Measurements from ENCODE around the gene LAMB3. TPM values are rescaled to one million over a fixed set of nuclear protein-coding genes. Genes with fewer than 3 reads are reported as not detected.
A peak's percentile ranks its signal among the peaks of the same experiment; 100 is the strongest.

LAMB3 gene
- total RNA-seq, 4 donors from 2014 or later, result 74.2 to 165 (median 127) TPM

- Histone ChIP-seq H3K27me3 (no peaks in the 10 kb centered on the region), H3K4me1 (peaks cover 70% of the 10 kb centered on the region), H3K9me3 (no peaks in the 10 kb centered on the region), H3K27ac (no peak overlapping the region), H3K36me3 (no peaks in the 10 kb centered on the region), H3K4me3 (no peak overlapping the region)
- no peak for TF ChIP-seq EP300 (IDR thresholded peaks at IDR 0.05)
- peak in 1 of 2 donors; percentile 10 for TF ChIP-seq CTCF (IDR thresholded peaks at IDR 0.05)
- no peak for DNase-seq (ENCODE audit: low spot score in 2 of 2)
- WGBS, result 75% methylated on average over 5 of the region's 5 CpGs
Observed at GRCh38 chr1:209646558-209646957, 5.7 kb downstream of the LAMB3 start.

DNA sequence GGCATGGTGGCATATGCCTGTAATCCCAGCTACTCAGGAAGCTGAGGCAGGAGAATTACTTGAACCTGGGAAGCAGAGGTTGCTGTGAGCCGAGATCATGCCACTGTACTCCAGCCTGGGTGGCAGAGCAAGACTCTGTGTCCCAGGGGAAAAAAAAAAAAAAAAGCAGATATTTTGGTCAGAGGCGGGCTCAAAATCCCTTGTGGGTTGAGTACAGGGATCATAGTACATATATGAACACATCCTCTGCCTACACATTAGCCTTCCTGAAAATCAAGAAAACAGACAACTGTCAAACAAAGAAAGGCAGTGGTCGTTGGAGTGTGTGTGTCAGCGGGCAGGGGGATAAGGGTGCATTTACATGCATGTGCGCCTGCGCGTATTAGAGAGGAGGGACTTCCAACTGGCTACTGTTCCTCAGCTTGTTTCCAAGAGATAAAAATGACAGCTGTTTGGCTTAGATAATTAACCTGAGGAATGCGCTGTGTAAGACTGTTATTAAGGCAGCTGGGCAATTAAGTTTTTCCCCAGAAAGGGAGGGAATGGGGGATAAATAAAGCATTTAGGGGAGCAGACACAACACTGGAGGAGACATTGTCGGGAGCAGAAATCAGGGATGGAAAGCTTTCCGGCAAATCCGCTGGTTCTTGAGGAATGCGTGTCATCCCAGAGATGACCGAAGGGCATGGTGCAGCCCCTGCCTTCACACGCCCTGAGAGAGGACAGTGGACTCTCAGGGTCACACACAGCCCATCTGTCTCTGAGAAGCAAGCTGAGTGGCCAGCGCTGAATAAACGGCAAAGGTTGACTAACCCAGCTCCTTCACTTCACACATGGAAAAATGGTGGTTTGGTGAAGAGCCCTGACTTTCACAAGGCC lies 6.4 kb downstream of the LAMB3 start:
- no peak overlapping the region for H3K4me3 ChIP-seq
- no peak overlapping the region for H3K27ac ChIP-seq
- H3K4me1 ChIP-seq, result peaks cover 65% of the 10 kb centered on the region
- WGBS, result 65% methylated on average over 16 of the region's 16 CpGs
- H3K27me3 ChIP-seq, result no peaks in the 10 kb centered on the region
- H3K36me3 ChIP-seq, result no peaks in the 10 kb centered on the region
- H3K9me3 ChIP-seq, result no peaks in the 10 kb centered on the region
- DNase-seq (ENCODE audit: low spot score in 2 of 2), result no peak
- TF ChIP-seq POLR2A (IDR thresholded peaks at IDR 0.05), result no peak
- no peak for TF ChIP-seq EP300 (IDR thresholded peaks at IDR 0.05)
- no peak for TF ChIP-seq CTCF (IDR thresholded peaks at IDR 0.05)
- no peak for TF ChIP-seq POLR2AphosphoS5 (IDR thresholded peaks at IDR 0.05)

GRCh38 chr1:209643285-209644020 lies 8.8 kb downstream of the LAMB3 start:
- 16% methylated on average over 2 of the region's 2 CpGs for WGBS
- TF ChIP-seq POLR2A (IDR thresholded peaks at IDR 0.05), result no peak
- no peak for TF ChIP-seq EP300 (IDR thresholded peaks at IDR 0.05)
- no peak for TF ChIP-seq POLR2AphosphoS5 (IDR thresholded peaks at IDR 0.05)
- no peak for TF ChIP-seq CTCF (IDR thresholded peaks at IDR 0.05)
- H3K4me1 ChIP-seq, result peaks cover 41% of the 10 kb centered on the region
- peaks cover under 1% of the 10 kb centered on the region for H3K36me3 ChIP-seq
- no peaks in the 10 kb centered on the region for H3K27me3 ChIP-seq
- H3K4me3 ChIP-seq, result no peak overlapping the region
- H3K9me3 ChIP-seq, result no peaks in the 10 kb centered on the region
- no peak for DNase-seq (ENCODE audit: low spot score in 2 of 2)
- no peak overlapping the region for H3K27ac ChIP-seq

DNA sequence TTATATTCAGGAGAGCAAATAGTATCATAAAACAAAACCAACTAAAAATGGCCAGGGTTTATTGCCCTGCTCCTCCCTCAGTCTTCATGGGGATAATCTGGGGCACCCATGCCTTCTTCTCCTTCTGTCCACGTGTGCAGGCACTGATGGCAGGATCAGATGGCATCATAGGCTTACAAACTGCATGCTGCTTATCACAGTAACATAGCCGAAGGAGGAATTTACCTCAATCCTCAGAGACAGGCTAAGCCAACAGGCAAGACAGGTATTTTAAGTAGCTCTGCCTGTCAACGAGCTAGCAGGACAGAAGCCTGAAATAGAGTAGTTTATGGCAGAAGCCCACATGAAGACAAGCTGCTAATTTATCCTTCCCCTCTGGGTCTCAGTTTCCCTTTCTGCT lies 9.4 kb downstream of the LAMB3 start:
- TF ChIP-seq EP300 (IDR thresholded peaks at IDR 0.05) (no peak), CTCF (IDR thresholded peaks at IDR 0.05) (no peak), POLR2AphosphoS5 (IDR thresholded peaks at IDR 0.05) (no peak), POLR2A (IDR thresholded peaks at IDR 0.05) (no peak)
- no peak for DNase-seq (ENCODE audit: low spot score in 2 of 2)
- Histone ChIP-seq H3K9me3 (no peaks in the 10 kb centered on the region), H3K4me3 (no peak overlapping the region), H3K4me1 (peaks cover 37% of the 10 kb centered on the region), H3K36me3 (peaks cover 5% of the 10 kb centered on the region), H3K27ac (no peak overlapping the region), H3K27me3 (no peaks in the 10 kb centered on the region)
- 38% methylated on average over 3 of the region's 3 CpGs for WGBS

- Histone ChIP-seq H3K9me3 (no peaks in the 10 kb centered on the region), H3K27ac (peak overlapping the region; percentile 48), H3K36me3 (peaks cover 5% of the 10 kb centered on the region), H3K27me3 (no peaks in the 10 kb centered on the region), H3K4me3 (no peak overlapping the region), H3K4me1 (peaks cover 34% of the 10 kb centered on the region)
- 64% methylated on average over 5 of the region's 5 CpGs for WGBS
- no peak for TF ChIP-seq EP300 (IDR thresholded peaks at IDR 0.05)
- no peak for TF ChIP-seq POLR2A (IDR thresholded peaks at IDR 0.05)
- TF ChIP-seq POLR2AphosphoS5 (IDR thresholded peaks at IDR 0.05), result no peak
- TF ChIP-seq CTCF (IDR thresholded peaks at IDR 0.05), result no peak
- peak in 1 of 2 donors; percentile 67 for DNase-seq (ENCODE audit: low spot score in 2 of 2)
Observed at GRCh38 chr1:209641832-209642172, 10.4 kb downstream of the LAMB3 start.
